Myocyte (in vitro differentiated cells): Measurements from ENCODE around the gene GYS1. TPM values are rescaled to one million over a fixed set of nuclear protein-coding genes. Genes with fewer than 3 reads are reported as not detected.
A peak's percentile ranks its signal among the peaks of the same experiment; 100 is the strongest.

ENCODE experiments used
- DNase-seq: peaks from one replicate; pipeline ENCODE4 v3.0.0-alpha.2; 2012; ENCODE audit warnings: low read depth
- total RNA-seq: library from RNA; depleted of rRNA; stranded (reverse); fragments of >200 nt; gene quantifications from 2 replicates; pipeline ENCODE4 v1.2.3, GENCODE V29; 2014

GYS1 gene
- total RNA-seq, 1 donor from 2014 or later, result 358 TPM

GRCh38 chr19:48990400-48990799 is 2.7 kb downstream of the GYS1 start:
- peak; percentile 59 for DNase-seq

GRCh38 chr19:48989701-48990291 is 3.3 kb downstream of the GYS1 start:
- peak; percentile 99 for DNase-seq

- DNase-seq, result no peak
Measured at GRCh38 chr19:48988860-48989259, 4.2 kb downstream of the GYS1 start.

- DNase-seq, result no peak
Measured at GRCh38 chr19:48988286-48988685, 4.8 kb downstream of the GYS1 start.

DNA sequence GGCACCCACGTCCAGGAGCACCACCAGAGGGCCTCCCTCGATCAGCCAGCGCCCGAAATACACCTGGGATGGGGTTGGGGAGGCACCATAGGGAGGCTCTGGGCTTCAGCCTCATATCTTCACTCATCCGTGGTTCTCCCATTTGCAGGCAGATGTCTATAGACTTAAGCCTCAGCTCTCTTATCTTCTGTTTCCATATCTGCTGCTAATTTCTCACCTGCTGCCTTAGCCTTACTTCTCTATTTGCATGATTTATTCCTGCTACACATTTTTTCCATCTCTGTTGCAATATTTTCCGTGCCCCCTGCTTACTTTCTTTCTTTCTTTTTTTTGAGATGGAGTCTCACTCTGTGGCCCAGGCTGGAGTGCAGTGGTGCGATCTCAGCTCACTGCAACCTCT is 5.8 kb downstream of the GYS1 start:
- no peak for DNase-seq

GRCh38 chr19:48986211-48986610 is 6.9 kb downstream of the GYS1 start:
- no peak for DNase-seq

- DNase-seq, result no peak
Measured at GRCh38 chr19:48985711-48986110, 7.4 kb downstream of the GYS1 start.

DNA sequence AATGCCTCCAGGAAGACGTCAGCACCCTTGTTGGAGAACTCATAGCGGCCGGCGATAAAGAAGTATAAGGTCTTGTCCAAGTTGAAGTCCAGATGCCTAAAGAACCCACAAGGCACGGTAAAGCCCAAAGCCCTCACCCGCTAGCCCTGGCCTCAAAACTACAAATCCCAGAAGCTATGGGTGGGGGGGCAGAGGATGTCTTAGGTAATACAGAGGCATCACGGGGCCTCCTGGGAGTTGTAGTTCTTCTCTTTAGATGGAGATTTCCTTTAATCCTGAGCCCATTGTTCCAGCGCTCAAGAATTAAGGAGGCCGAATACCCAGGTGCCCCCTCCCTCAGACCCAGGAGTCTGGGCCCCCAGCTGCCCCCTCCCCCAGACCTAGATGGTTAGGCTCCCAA is 10.8 kb downstream of the GYS1 start:
- no peak for DNase-seq

DNA sequence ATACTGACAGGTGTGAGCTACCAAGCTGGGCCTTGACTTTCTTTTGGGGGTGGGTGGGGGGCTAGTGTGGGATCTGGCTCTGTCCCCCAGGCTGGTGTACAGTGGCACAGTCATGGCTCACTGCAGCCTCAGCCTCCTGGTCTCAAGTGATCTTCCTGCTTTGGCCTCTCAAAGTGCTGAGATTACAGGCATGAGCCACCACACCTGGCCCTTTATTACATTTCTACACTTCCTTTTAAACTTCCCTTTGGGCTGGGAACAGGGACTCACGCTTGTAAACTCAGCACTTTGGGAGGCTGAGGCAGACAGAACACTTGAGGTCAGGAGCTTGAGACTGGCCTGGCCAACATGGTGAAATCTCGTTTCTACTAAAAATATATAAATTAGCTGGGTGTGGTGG is 16.0 kb downstream of the GYS1 start:
- no peak for DNase-seq

DNA sequence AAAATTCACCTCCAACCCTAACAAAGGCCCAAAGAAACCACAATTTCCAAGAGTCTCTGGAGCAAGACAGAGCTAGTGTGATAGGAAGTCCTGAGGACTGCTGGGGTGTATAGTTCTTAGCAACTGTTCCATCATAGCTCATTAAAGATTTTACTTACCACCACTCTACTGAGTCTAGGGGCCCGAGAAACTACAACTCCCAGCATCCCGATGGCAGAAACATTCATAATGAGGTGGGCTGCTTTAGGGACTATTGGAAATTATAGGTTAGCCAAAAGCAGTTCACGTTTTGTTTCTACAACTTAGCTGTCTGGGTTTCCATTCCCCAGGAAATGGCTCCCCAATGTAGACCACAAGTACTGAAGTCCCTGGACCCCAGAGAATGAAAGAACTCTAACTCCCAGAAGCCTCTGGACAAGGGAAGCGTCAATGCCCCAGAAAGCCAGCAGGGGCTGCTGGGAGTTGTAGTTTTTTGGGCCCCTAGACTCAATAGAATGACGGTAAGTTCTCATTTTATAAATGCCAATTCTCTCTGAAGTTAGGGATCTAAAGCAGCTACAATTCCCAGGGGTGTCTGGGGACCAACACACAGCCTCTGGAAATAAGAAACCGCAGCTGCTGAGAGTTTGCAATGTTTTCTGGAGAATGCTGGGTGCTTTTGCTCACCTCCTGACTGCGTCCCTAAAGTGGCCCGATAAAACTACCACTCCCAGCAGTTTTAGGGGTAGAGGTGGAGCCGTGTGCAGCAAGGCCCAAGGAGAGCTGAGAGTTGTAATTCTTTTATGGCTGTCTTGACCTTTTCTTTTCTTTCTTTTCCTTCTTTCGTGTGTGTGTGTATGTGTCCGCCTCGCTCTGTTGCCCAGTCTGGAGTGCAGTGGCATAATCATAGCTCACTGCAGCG is 16.9 kb downstream of the GYS1 start:
- DNase-seq, result no peak

- DNase-seq, result peak; percentile 48
Measured at GRCh38 chr19:48970923-48971395, 22.1 kb downstream of the GYS1 start.

GRCh38 chr19:48970139-48970766 is 22.9 kb downstream of the GYS1 start:
- no peak for DNase-seq

DNA sequence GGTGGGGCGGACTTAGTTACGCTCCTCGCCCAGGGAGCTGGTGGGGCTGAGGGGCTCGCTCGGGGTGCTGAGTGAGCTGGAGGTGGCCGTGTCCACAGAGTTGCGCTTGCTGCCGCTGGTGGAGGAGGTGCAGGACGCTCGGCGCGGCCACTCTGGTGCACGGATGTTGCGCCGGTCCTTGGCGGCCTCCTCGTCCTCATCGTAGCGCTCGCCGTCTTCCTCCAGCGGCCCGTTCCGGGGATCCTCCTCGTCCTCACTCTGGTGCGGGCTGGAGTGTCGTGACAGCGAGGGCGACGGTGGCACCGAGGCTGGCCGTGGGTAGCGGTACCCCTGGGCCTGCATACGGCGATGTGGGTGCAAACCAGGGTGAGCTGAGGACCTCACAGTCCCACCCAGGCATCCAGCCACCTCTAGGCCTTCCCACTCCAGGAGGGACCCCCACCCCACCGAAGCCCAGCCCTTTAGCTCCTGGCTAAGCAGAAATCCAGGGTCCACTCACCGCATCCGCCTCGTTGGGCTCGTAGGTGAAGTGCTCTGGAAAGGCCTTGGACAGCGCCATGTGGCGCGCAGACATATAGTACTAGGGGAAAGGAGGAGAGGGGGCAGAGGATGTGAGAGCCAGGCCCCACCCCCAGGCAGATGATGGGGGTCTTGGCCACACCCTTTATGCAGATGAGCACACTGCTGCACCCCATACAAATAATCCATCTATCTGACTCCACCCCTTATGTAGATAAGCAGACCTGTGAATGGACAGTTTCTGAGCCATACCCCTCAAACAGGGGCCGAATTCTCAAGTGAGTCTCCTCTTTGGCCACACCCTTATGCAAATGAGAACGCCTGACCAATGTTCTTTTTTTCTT is 23.6 kb downstream of the GYS1 start:
- DNase-seq, result no peak

GRCh38 chr19:48968813-48969218 is 24.3 kb downstream of the GYS1 start:
- no peak for DNase-seq

GRCh38 chr19:48968179-48968661 is 24.9 kb downstream of the GYS1 start:
- DNase-seq, result peak; percentile 45

- DNase-seq, result peak; percentile 59
Measured at GRCh38 chr19:48967346-48968178, 25.5 kb downstream of the GYS1 start.

- DNase-seq, result peak; percentile 57
Measured at GRCh38 chr19:48966541-48967345, 26.4 kb downstream of the GYS1 start.

DNA sequence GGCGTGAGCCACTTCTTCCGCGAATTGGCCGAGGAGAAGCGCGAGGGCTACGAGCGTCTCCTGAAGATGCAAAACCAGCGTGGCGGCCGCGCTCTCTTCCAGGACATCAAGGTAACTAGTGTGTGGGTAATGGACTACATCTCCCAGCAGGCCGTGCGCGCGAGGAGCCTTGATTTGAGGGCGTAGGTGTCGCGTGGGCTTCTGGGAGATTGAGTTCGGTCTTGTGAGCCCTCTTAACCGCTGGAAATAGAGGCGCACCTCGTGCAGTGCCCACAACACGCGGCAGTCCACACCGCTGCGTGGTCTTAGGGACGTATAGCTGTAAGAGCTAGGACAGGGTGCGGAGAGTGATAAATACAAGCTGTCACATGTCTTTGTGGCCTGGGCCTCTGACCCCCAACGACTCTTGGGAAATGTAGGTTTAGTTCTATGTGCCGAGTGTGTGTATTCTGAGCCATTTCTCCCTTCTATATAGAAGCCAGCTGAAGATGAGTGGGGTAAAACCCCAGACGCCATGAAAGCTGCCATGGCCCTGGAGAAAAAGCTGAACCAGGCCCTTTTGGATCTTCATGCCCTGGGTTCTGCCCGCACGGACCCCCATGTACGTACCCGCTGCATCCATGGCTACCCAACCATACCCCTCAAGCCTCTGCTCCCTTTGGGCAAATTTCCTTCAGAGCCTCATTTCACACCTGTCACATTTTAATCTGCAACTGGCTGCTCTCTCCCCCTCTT is 27.1 kb downstream of the GYS1 start:
- DNase-seq, result peak; percentile 90
